ENCODE data around the gene WDR45.

Gene WDR45

GRCh38 chrX:49053223-49054072, 26.2 kb downstream of the WDR45 start:
- DNase-seq (ENCODE audit: insufficient read length, low spot score) (peak; percentile 60), FAIRE-seq (no peak)
- TF ChIP-seq CTCF (IDR thresholded peaks at IDR 0.05; ENCODE audit: insufficient read depth, missing control alignments) = no peak

- TF ChIP-seq CTCF (IDR thresholded peaks at IDR 0.05; ENCODE audit: insufficient read depth, missing control alignments) = no peak
- no peak for DNase-seq (ENCODE audit: insufficient read length, low spot score)
These were observed 35.8 kb downstream of the WDR45 start for GRCh38 chrX:49043987-49044281.

GRCh38 chrX:49043220-49043986, 36.3 kb downstream of the WDR45 start, which contains the start of gene TFE3:
TFE3 (minus strand) TSS chrX:49043357; CDS start chrX:49043226, 131 bp downstream.
- TF ChIP-seq CTCF (IDR thresholded peaks at IDR 0.05; ENCODE audit: insufficient read depth, missing control alignments) = peak; percentile 47
- peak; percentile 70 for FAIRE-seq
- peak; percentile 55 for DNase-seq (ENCODE audit: insufficient read length, low spot score)

More at GRCh38 chrX:49043987-49044281, 35.8 kb downstream of the WDR45 start:
- no peak for FAIRE-seq

- DNase-seq (ENCODE audit: insufficient read length, low spot score) (no peak), FAIRE-seq (no peak)
- no peak for TF ChIP-seq CTCF (IDR thresholded peaks at IDR 0.05; ENCODE audit: insufficient read depth, missing control alignments)
These were observed 37.0 kb downstream of the WDR45 start for GRCh38 chrX:49042581-49043219.

GRCh38 chrX:49041744-49042580, 37.7 kb downstream of the WDR45 start:
- FAIRE-seq = no peak
- TF ChIP-seq CTCF (IDR thresholded peaks at IDR 0.05; ENCODE audit: insufficient read depth, missing control alignments) = no peak
- no peak for DNase-seq (ENCODE audit: insufficient read length, low spot score)

GRCh38 chrX:49040376-49040955, 39.2 kb downstream of the WDR45 start:
- FAIRE-seq = no peak

More at GRCh38 chrX:49040376-49040955, 39.2 kb downstream of the WDR45 start:
- DNase-seq (ENCODE audit: insufficient read length, low spot score) = no peak
- TF ChIP-seq CTCF (IDR thresholded peaks at IDR 0.05; ENCODE audit: insufficient read depth, missing control alignments) = no peak
